ENCODE measurements around the gene NPY4R2.
"Not testable (repeated sequence)": the region's sequence is repeated elsewhere in the genome, so short reads cannot be mapped to it uniquely, and the experiment has no call there.

DNA sequence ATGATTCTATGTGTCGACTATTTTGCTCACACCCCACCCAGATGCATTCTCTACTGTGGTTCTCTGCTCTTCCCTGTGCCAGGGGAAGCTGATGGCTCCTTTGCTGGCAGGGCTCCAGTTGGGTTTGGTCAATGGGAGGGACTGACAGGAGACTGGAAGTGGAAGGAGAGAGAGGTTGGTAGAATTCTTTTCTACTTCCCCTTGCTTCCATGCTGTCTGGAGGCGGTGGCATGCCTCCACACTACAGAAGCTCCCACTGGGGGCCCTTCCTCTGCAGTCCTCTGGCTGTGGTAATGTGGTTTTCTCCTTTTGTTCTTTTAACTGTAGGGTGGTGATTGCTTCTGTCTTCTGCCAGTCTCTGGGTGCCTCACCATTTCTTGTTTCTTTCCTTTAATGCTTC, 4.4 kb upstream of the NPY4R2 start:
- TF ChIP-seq, protein P1, sequence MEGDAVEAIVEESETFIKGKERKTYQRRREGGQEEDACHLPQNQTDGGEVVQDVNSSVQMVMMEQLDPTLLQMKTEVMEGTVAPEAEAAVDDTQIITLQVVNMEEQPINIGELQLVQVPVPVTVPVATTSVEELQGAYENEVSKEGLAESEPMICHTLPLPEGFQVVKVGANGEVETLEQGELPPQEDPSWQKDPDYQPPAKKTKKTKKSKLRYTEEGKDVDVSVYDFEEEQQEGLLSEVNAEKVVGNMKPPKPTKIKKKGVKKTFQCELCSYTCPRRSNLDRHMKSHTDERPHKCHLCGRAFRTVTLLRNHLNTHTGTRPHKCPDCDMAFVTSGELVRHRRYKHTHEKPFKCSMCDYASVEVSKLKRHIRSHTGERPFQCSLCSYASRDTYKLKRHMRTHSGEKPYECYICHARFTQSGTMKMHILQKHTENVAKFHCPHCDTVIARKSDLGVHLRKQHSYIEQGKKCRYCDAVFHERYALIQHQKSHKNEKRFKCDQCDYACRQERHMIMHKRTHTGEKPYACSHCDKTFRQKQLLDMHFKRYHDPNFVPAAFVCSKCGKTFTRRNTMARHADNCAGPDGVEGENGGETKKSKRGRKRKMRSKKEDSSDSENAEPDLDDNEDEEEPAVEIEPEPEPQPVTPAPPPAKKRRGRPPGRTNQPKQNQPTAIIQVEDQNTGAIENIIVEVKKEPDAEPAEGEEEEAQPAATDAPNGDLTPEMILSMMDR (IDR thresholded peaks at IDR 0.05) = not testable (repeated sequence)
- not testable (repeated sequence) for TF ChIP-seq POLR2AphosphoS5 (IDR thresholded peaks at IDR 0.05; ENCODE audit: insufficient read depth in 1 of 2, low read depth in 1 of 2); POLR2A (IDR thresholded peaks at IDR 0.05)
